Anterior cingulate cortex (tissue), 58 donors: ENCODE results near the gene TRAPPC11.

Experiments used
- DNase-seq, 58 donors: peaks; one replicate each; lab custom pipeline; 2025; lab: John Stamatoyannopoulos, UW

Gene TRAPPC11

DNA sequence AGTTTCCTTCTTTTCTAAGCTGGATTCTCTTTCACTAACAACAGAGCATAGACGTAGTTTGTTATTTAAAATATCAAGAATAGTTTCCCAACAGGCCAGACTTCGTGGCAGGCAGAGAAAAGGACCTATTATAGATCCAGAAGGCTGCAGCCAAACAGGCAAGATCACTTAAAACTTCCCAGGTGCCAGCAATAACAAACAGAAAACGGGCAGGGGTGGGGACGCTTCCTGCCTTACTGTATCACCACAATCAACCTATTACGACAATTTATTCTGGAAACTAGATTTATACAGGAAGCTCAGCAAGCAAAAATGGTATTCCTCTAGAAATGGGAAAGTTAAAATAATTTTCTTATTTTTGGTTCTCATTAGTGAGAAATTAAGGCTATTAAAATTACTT, 22.2 kb upstream of the TRAPPC11 start:
- no peak for DNase-seq

DNA sequence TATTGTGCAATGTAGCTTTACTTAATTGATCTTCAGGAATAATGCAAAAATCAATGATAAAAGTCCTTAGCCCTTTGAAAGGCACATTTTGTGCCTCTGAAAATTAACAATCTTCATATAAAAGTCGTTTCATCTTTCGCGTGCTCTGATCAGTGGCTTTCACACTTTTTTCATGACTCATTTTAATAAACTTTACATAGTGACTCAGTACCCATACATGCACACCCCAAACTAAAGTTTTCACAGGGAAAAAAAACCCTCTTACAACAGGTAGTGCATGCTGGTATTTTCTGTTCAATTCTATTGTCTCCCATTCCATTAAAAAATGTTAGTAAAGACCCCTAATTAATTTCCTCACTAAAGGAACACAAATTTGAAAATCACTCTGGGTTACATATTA, 21.6 kb upstream of the TRAPPC11 start:
- DNase-seq: no peak

DNA sequence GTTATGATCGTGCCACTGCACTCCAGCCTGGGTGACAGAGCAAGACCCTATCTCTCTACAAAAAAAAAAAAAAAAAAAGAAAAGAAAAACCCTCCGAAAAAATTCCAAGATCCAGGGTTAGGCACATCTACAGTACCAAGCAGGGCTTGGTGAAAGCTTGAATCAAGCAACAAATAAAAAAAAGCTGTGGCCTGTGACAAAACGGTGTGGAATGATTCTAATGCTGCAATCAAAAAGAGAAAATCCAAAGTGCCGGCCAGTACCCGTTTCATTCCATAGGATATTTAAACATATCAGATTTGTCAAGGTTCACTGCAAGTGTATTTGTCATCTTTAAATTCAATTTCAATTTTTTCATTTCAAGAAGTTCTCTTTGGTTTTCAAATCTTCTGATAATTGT, 20.7 kb upstream of the TRAPPC11 start:
- no peak for DNase-seq

DNA sequence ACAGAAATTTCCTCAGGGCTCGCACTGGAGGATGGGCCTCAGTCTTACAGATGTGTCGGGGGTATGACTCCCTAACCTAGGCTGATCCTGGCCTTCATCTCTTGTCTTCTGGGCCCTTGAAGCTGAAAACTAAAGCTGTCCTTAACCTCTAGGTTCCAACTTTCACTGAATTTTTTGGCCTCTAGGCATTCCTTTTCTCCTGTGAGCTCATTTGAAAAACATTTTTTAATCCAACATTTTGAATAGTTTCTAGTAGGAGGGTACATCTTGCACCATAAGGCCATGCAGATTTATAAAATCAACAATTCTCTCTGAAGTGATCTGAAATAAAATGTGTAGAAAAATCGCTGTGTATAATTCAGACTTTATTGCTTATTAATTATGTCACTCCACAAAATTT, 19.8 kb upstream of the TRAPPC11 start:
- no peak for DNase-seq

DNA sequence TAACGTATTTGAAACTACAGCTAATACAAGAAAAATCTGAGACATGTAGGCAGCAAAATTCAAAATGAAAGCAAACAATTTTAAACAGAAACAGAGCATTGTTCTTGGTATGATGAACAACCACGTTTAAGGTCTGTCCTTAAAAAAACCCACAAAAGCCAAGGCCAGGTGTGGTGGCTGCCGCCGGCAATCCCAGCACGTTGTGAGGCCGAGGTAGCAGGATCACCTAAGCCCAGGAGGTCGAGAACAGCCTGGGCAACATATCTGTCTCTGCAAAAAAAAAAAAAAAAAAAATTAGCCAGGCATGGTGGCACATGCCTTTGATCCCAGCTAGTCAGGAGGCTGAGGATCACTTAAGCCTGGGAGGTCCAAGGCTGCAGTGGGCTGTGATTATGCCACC, 13.8 kb upstream of the TRAPPC11 start:
- no peak for DNase-seq

DNA sequence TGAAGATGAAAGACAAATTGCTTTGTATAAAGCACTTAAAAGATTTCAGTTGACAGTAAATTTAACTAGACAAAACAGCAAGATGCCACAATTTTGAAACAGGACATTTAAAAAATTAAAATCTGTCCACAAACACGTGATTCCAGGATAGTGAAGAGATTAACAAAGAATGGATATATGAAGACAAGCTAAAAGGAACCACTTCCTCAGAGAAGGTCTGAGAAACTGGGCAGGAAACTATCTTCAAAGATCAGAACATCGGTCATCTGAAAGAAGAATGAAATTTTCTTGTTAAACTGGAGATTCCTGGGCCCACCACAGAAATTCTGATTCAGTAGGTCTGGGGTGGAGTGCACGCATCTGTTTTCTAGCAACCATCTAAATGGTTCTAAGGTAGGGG, 1.5 kb upstream of the TRAPPC11 start:
- no peak for DNase-seq

DNA sequence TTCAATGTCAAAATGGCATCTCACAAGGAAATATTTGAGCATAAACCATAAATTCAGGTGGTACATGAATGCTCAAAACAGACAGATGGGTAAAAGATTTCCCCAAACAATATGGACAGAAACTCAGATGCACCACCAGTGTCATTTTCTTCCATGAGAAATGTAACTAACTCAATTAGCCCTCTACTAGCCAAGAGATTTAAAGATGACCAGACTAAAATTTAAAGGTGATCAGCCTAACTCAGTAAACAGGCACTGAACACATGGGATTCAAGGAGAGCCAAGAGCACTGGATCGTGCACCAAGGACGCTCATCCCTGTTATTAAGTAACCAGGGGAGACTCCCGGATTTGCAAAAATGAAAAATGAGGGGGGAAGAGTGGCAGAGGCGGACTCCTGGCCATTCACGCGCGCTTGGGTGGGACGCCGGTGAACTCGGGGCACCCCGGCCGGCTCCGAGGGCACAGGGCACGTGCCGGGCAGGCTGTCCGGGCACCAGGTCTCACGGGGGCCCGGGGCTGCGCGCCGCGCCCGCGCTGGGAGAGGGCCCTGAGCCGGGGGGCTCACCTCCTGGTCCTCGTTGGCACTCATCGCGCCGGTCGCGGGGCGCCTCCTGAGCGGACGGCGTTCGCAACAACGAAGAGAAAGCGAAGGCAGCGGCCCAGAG, 598 bp upstream of the TRAPPC11 start:
- DNase-seq: peak in 9 of 58 donors; percentile 8 to 52 (median 29)

DNA sequence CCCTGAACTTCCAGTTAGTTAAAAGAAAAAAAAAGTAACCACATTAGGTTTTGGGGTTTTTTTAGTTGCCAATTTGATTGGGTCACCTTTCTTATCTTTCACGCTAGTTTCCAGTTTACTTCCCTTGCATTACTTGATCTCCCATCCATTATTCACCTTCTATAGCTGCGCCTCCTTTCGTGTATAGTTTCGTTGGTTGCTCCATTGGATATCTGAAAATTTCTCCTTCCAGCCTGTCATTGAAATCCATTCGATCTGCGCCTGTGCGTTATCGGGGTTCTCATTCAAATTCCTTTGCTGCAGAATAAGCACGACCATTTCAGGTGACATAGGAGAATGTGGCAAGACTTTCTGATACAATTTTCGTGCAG, 764 bp downstream of the TRAPPC11 start:
- peak in 3 of 58 donors; percentile 0 to 3 (median 3) for DNase-seq

DNA sequence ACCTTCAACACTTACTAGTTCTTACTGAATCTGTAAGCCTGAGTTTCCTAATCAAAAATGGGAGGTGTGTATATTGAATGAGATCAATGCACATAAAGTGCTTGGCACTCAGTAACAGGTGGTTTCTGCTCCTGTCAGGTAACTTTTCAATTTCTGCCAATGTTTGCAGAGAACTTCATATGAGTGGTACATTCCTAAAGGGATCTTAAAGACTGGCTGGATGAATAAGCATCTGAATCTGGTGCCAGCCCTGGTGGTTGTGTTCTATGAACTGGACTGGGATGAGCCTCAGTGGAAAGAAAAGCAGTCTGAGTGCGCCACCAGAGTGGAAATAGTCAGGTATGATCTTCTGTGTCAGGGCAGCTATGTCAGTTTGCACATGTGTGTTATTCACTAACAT, 7.0 kb downstream of the TRAPPC11 start:
- DNase-seq: no peak

DNA sequence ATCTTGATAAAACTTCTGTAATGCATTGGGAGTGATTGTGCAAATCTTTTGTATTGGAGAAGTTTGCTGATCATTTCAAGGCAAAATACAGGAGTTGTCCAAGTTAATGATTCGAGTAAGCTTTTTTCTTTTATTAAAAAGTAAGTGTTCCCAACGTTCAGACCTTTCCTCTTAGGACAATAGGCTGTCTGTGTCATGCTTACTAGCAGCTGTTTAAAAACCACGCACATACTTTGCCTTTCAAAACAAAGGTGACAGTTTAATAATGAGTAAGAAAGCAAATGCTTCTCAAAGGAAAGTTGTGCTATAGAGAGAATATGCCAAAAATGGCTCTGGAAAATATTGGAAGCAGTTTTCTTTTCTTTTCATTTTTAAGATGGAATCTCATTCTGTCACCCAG, 11.2 kb downstream of the TRAPPC11 start:
- no peak for DNase-seq

DNA sequence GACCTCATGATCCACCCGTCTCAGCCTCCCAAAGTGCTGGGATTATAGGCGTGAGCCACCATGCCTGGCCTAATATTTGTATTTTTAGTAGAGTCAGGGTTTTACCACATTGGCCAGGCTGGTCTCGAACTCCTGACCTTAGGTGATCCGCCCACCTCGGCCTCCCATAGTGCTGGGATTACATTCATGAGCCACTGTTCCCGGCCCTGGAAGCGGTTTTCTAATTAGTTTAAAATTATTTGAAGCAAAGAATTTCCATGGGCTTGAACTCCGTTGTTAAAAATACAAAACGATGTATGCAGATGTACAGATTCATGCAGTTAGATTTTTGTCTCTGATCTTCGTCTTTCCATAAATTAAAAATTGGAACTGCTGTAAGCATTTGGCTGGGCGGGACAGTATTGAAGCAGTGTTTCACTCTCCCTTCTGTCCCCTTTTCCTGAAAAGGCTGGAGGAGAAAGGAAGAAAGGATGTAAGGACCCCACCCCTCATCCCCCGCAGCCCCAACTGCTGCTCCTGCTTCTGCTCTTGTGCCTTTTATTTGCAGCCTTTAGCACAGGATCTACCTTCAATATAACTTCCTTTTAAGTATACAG, 12.0 kb downstream of the TRAPPC11 start:
- no peak for DNase-seq

DNA sequence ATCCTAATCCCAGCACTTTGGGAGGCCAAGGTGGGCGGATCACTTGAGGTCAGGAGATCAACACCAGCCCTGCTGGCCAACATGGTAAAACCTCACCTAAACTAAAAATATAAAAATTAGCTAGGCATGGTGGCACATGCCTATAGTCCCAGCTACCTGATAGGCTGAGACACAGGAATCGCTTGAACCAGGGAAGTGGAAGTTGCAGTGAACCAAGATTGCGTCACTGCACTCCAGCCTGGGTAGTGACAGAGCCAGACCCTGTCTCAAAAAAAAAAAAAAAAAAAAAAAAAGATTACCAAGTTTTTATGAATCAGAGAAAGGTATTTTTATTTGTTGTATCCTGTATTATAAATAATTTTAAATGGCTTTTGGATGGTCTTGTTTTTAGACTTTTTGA, 15.1 kb downstream of the TRAPPC11 start:
- no peak for DNase-seq

DNA sequence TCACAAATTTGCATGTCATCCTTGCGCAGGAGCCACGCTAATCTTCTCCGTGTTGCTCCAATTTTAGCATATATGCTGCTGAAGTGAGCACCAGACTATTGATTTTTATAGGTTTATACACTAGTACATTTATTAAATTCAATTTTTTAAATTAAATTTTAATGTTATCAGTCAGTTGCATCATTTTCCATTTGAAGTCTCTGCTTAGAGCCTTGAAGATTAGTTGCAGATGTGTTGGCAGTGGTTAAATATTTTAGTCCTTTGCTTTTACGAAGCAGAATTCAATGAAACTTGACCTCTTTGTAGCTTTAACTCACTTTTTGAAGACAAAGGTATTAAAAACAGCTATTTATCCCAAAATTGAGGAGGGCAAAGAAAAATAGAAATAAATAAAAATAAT, 16.5 kb downstream of the TRAPPC11 start:
- no peak for DNase-seq

DNA sequence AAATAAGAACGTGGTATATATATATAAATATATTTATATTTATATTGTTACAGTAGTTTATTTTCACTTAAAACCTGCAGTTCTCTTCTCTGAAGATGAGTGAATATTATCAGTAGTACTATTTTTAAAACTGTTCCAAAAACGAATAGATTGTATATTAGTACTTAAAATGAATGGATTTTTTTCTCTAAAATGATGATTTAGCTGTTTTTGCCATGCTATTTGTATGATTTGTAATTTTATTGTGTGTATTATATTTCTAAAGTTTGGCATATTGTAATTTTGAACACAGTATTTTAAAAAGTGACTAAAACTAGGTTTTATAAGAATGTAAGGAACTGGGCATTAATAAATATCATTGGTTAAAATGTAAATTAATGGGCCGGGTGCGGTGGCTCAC, 22.0 kb downstream of the TRAPPC11 start:
- DNase-seq: no peak

DNA sequence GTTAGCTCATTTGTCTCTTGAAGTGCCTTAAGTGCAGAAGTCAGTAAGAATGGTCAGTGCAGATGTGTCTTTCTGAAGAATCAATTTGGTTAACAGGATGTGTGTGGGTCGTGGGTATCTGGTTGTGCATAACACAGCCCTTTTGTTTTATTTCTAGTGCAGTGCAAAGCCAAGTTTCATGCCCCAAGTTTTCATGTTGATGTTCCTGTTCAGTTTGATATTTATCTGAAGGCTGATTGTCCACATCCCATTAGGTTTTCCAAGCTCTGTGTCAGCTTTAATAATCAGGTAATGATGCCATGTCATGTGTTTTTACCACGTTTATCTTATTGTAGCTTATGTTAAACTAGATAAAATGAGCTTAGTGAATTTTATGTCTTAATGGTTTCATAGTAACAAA, 27.4 kb downstream of the TRAPPC11 start:
- DNase-seq: no peak

DNA sequence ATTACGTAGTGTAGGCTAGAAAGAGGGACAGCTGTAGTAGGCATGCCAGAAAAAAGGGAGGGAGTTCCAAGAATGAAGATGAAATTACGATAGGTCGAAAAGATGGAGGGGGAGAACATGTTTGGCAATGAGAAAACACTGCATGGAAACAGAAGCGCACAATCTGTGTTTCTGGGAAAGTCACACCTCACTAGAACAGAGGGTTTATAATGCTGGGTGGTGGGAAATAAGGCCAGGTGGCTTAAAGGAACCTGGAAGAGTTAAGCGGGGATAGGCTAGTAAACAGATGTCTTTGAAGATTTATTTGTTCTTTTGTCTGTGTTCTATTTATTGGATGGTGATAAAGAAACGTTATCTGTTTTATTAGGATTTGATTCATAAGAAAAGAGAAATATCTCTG, 29.1 kb downstream of the TRAPPC11 start:
- DNase-seq: no peak

DNA sequence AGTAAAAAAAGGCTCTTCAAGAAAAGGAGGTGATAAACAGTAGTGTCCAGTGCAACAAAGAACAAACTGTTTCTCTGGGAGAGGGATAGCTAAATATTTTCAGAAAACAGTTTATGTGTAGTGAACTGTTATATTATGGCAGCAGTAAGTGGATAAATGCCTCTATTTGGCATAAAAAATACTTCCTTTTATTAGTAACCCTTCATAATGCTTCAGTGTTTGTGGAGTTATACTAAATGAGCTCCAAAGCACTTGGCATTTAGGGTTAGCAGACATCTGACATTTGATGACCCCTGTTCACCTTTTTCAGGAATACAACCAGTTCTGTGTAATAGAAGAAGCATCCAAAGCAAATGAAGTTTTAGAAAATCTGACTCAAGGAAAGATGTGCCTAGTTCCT, 31.9 kb downstream of the TRAPPC11 start:
- DNase-seq: no peak

DNA sequence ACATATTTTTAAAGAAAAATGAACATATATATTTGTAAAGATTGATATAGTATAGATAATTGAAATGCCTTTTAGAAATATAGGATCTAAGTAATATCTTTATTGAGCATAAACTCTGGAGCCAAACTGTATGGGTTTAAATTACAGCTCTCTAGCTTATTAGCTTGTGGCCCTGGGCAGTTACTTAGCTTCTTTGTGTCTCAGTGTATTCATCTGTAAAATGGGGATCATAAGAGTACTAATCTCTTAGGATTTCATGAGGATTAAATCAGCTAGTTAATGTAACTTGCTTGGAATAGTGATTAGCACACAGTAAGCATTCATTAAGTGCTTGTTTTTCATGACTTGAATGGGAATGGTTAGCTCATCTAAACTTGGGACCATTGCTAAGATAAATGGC, 32.8 kb downstream of the TRAPPC11 start:
- no peak for DNase-seq

DNA sequence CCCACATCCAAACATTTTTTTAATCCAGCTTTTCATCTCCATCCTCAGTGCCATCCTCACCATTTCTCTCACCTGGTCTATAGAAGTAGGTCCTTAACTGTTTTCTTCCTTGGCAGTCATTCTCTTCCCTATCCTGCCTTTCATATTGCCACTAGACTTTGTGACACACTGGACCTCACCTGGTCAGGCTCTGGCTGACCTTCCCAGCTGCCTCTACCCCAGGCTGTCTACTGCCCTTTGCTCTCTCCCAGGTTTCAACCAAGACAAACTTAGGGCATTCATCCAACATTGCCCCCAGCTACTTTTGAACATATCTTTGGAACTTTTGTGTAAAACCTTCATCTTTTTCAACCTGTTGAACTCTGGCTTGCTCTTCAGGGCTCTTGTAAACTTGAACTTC, 39.8 kb downstream of the TRAPPC11 start:
- DNase-seq: no peak

DNA sequence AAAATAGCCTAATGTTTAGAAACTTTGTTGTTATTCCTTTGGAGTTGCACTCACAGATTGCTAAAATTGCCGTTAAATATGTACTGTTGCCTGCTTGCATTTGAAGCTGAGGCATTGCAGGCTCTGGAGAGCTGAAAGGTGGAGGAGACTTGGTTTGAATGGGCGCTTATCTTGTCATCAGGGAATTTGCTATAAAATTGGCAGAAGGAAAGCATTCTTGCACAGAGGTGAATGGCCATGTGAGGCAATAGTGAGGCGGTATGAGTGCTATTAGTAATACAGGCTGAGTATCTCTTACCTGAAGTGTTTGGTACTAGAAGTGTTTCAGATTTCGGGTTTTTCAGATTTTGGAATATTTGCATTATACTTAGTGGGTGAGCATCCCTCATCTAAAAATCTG, 41.3 kb downstream of the TRAPPC11 start:
- no peak for DNase-seq

DNA sequence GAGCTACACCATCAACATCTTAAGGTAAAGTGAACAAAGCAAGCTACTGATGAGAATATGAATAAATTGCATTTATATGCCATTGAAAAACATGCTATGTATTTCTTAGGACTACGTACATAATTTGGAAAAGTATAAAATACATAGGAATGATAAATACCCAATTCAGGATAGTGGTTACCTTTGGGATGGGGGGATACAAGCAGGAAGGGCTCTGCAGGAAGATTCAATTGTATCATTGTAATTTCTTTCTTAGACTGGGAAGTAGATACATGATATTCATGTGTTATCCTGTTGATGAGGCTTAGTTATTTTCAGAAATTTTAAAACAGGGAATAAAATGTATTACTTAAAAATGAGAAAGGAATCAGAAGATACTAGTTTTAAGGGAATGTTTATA, 43.4 kb downstream of the TRAPPC11 start:
- no peak for DNase-seq

DNA sequence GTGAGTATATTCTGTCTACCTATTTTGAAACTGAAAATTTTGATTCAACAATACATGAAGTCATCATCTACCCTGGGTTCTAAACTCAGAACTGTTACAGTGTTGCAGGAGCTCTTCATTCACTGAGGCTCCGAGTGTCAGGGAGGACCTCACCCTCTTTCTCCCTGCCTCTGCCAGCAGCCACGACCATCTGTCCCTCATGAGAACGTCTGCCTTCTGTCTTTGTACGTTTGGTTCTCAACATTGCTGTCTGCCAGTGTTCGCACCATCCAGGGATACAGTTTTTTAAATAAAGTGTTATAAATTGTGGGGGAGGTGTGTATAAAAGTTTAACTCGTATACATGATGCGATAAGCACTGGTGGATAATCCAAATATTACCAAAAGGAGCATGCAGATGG, 55.5 kb downstream of the TRAPPC11 start:
- DNase-seq: peak in 11 of 58 donors; percentile 1 to 31 (median 11)

DNA sequence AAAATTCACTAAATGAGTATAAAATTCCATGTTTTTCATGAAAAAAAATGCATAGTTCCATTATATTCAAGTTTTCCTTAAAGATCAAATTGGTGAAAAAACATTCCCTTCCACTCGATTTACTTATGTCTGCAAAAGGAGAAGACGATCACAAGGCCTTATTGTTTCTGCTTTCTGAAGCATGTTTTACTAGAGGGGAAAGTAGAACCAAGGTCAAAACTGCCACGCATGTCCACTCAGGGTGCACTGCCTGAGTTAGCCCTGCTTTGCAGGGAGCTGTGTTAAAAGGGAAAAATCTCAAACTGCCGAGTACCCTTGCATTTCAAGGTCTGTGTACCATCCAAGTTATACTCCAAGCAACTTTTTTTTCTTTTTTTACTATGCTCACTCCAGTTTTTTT, 57.2 kb downstream of the TRAPPC11 start:
- DNase-seq: no peak
